GM12872 (cell line): ENCODE data around the gene SF3B4.

Experiments used
- CTCF ChIP-seq: IDR thresholded peaks from 3 replicates; pipeline ENCODE4 v1.5.1; 2011; ENCODE audit warnings: low read depth, mild to moderate bottlenecking, low read length, moderate library complexity; ENCODE audit not compliant: insufficient read depth

SF3B4 gene

GRCh38 chr1:149917571-149918144, 9.9 kb downstream of the SF3B4 start, which contains the start of gene SV2A:
TSS of gene SV2A (minus strand) at chr1:149917844. CDS start at chr1:149913840, 4,004 bp downstream.
- no peak for TF ChIP-seq CTCF

- TF ChIP-seq CTCF = no peak
Observed at GRCh38 chr1:149916898-149917252, 10.7 kb downstream of the SF3B4 start.

- TF ChIP-seq CTCF = no peak
Observed at GRCh38 chr1:149916193-149916897, 11.3 kb downstream of the SF3B4 start.

GRCh38 chr1:149915429-149916192, 12.0 kb downstream of the SF3B4 start:
- TF ChIP-seq CTCF = no peak

- TF ChIP-seq CTCF = no peak
Observed at GRCh38 chr1:149914545-149914944, 13.1 kb downstream of the SF3B4 start.

- TF ChIP-seq CTCF = no peak
Observed at GRCh38 chr1:149906570-149907075, 21.0 kb downstream of the SF3B4 start.

- TF ChIP-seq CTCF = no peak
Observed at GRCh38 chr1:149903836-149904491, 23.6 kb downstream of the SF3B4 start.
